HG03520 (cell line): ENCODE results near the gene COQ8B.
"Not testable (repeated sequence)": the region's sequence is repeated elsewhere in the genome, so short reads cannot be mapped to it uniquely, and the experiment has no call there.

Experiments used
- ATAC-seq: cut with Tn5 transposase; IDR thresholded peaks from one replicate; pipeline ENCODE4 v1.9.1; 2021; ENCODE audit warnings: mild to moderate bottlenecking, moderate library complexity; ENCODE audit not compliant: unreplicated experiment

COQ8B gene

GRCh38 chr19:40672573-40673299, 44.0 kb downstream of the COQ8B start:
- ATAC-seq = no peak

GRCh38 chr19:40672038-40672437, 44.6 kb downstream of the COQ8B start:
- no peak for ATAC-seq

GRCh38 chr19:40671404-40671803, 45.3 kb downstream of the COQ8B start:
- ATAC-seq = no peak

GRCh38 chr19:40668991-40669614, 47.6 kb downstream of the COQ8B start:
- no peak for ATAC-seq

GRCh38 chr19:40667602-40668001, 49.1 kb downstream of the COQ8B start:
- no peak for ATAC-seq

- ATAC-seq = no peak
Observed at GRCh38 chr19:40666803-40667438, 49.8 kb downstream of the COQ8B start.

GRCh38 chr19:40663695-40664692, 52.7 kb downstream of the COQ8B start:
- ATAC-seq = no peak

- peak; percentile 85 for ATAC-seq
Observed at GRCh38 chr19:40662925-40663694, 53.6 kb downstream of the COQ8B start.

GRCh38 chr19:40661616-40662015, 55.1 kb downstream of the COQ8B start:
- no peak for ATAC-seq

- no peak for ATAC-seq
Observed at GRCh38 chr19:40659566-40659965, 57.1 kb downstream of the COQ8B start.

GRCh38 chr19:40659116-40659515, 57.6 kb downstream of the COQ8B start:
- no peak for ATAC-seq

- ATAC-seq = no peak
Observed at GRCh38 chr19:40658031-40658430, 58.7 kb downstream of the COQ8B start.

GRCh38 chr19:40655684-40656083, 61.0 kb downstream of the COQ8B start:
- not testable (repeated sequence) for ATAC-seq

GRCh38 chr19:40652303-40652702, 64.4 kb downstream of the COQ8B start:
- not testable (repeated sequence) for ATAC-seq

- no peak for ATAC-seq
Observed at GRCh38 chr19:40650749-40651305, 65.9 kb downstream of the COQ8B start.

GRCh38 chr19:40649903-40650675, 66.6 kb downstream of the COQ8B start:
- ATAC-seq = not testable (repeated sequence)

GRCh38 chr19:40646743-40647254, 69.9 kb downstream of the COQ8B start:
- ATAC-seq = no peak

GRCh38 chr19:40642757-40643305, 73.9 kb downstream of the COQ8B start:
- ATAC-seq = no peak
